ENCODE measurements around the gene ETHE1. TPM values are rescaled to one million over a fixed set of nuclear protein-coding genes. Genes with fewer than 3 reads are reported as not detected.

The ETHE1 gene
- 10 to 100 TPM; 90.7 to 91.1 TPM for total RNA-seq

GRCh38 chr19:43526884-43527859, at the start of gene ETHE1:
ETHE1 (minus strand) TSS chr19:43527201; CDS start chr19:43527177, 24 bp downstream.
- Mint-ChIP-seq H3K27ac (peak within 1 kb of the TSS; percentile 79), H3K27me3 (no peaks in the 10 kb centered on the region), H3K36me3 (ENCODE audit: low read depth) (peaks cover 12% of the 10 kb centered on the region), H3K9me3 (no peaks in the 10 kb centered on the region), H3K4me1 (peaks cover 28% of the 10 kb centered on the region), H3K4me3 (peak within 1 kb of the TSS; percentile 94)
- DNase-seq, result peak; percentile 83
- POLR2A ChIA-PET, result interaction anchor here (1.3 to 4.0 kb wide), 7 partner anchors 23 to 88 kb away, joined by 4 to 23 read pairs (median 8); partner anchors contain the start of genes IRGQ, PHLDB3, PINLYP and XRCC1
- CTCF ChIA-PET, result interaction anchor here (1.0 to 9.8 kb wide), 10 partner anchors 8 to 141 kb away, joined by 3 to 198 read pairs (median 12); no protein-coding TSS in a partner anchor

GRCh38 chr19:43575955-43576878, 49.2 kb upstream of the ETHE1 start:
- Mint-ChIP-seq H3K9me3 (no peaks in the 10 kb centered on the region), H3K4me1 (peaks cover 43% of the 10 kb centered on the region), H3K36me3 (ENCODE audit: low read depth) (peaks cover 13% of the 10 kb centered on the region), H3K27ac (peak overlapping the region; percentile 40), H3K27me3 (peaks cover 3% of the 10 kb centered on the region), H3K4me3 (peak overlapping the region; percentile 95)
- no peak for DNase-seq
- ChIA-PET POLR2A (interaction anchor here (1.8 to 3.0 kb wide), 4 partner anchors 20 to 50 kb away, joined by 4 to 57 read pairs (median 9); partner anchors contain the start of genes IRGQ, ZNF575 and ZNF576), CTCF (interaction anchor here (2.0 to 9.6 kb wide), 3 partner anchors 19 to 22 kb away, joined by 5 to 95 read pairs (median 22); partner anchors contain the start of genes IRGQ and ZNF576)

GRCh38 chr19:43575156-43575950, 48.4 kb upstream of the ETHE1 start, which contains the start of the genes PINLYP and XRCC1:
PINLYP (plus strand) TSS chr19:43575801; CDS start chr19:43577192, 1,391 bp downstream.
XRCC1 (minus strand) TSS chr19:43575527; CDS start chr19:43575458, 69 bp downstream.
- DNase-seq, result peak; percentile 98
- CTCF ChIA-PET, result interaction anchor here (0.6 to 9.6 kb wide), 6 partner anchors 18 to 1866 kb away, joined by 3 to 95 read pairs (median 4); partner anchors contain the start of genes IRGQ and ZNF576
- H3K36me3 Mint-ChIP-seq (ENCODE audit: low read depth), result peaks cover 14% of the 10 kb centered on the region
- H3K9me3 Mint-ChIP-seq, result no peaks in the 10 kb centered on the region
- POLR2A ChIA-PET, result interaction anchor here (1.0 to 3.0 kb wide), 8 partner anchors 9 to 49 kb away, joined by 3 to 57 read pairs (median 7); partner anchors contain the start of genes IRGQ, ZNF575 and ZNF576
- H3K4me1 Mint-ChIP-seq, result peaks cover 43% of the 10 kb centered on the region
- peak within 1 kb of the TSS; percentile 95 for H3K4me3 Mint-ChIP-seq
- peak within 1 kb of the TSS; percentile 87 for H3K27ac Mint-ChIP-seq
- peaks cover 3% of the 10 kb centered on the region for H3K27me3 Mint-ChIP-seq

- no peaks in the 10 kb centered on the region for H3K9me3 Mint-ChIP-seq
- peak overlapping the region; percentile 87 for H3K27ac Mint-ChIP-seq
- DNase-seq, result no peak
- CTCF ChIA-PET, result interaction anchor here (0.6 to 9.6 kb wide), 7 partner anchors 9 to 1867 kb away, joined by 3 to 95 read pairs (median 3); partner anchors contain the start of genes IRGQ and ZNF576
- peaks cover 21% of the 10 kb centered on the region for H3K36me3 Mint-ChIP-seq (ENCODE audit: low read depth)
- POLR2A ChIA-PET, result interaction anchor here (0.9 to 3.0 kb wide), 10 partner anchors 10 to 127 kb away, joined by 3 to 57 read pairs (median 6); partner anchors contain the start of genes IRGQ, ZNF575 and ZNF576
- H3K4me1 Mint-ChIP-seq, result peaks cover 43% of the 10 kb centered on the region
- peak overlapping the region; percentile 95 for H3K4me3 Mint-ChIP-seq
- peaks cover 3% of the 10 kb centered on the region for H3K27me3 Mint-ChIP-seq
Observed at GRCh38 chr19:43574424-43575155, 47.6 kb upstream of the ETHE1 start.

GRCh38 chr19:43572171-43572588, 45.2 kb upstream of the ETHE1 start:
- DNase-seq, result no peak
- Mint-ChIP-seq H3K36me3 (ENCODE audit: low read depth) (peaks cover 22% of the 10 kb centered on the region), H3K27me3 (no peaks in the 10 kb centered on the region), H3K27ac (no peak overlapping the region), H3K4me1 (peaks cover 39% of the 10 kb centered on the region), H3K4me3 (no peak overlapping the region), H3K9me3 (no peaks in the 10 kb centered on the region)
- CTCF ChIA-PET, result interaction anchor here (5.5 to 9.6 kb wide), 2 partner anchors 17 to 23 kb away, joined by 22 to 95 read pairs; partner anchors contain the start of genes IRGQ and ZNF576
- POLR2A ChIA-PET, result interaction anchor here (1.4 kb wide), 1 partner anchor 9 kb away, joined by 4 read pairs; no protein-coding TSS in a partner anchor

GRCh38 chr19:43570174-43570791, 43.3 kb upstream of the ETHE1 start:
- peaks cover 26% of the 10 kb centered on the region for H3K4me1 Mint-ChIP-seq
- no peaks in the 10 kb centered on the region for H3K27me3 Mint-ChIP-seq
- no peaks in the 10 kb centered on the region for H3K9me3 Mint-ChIP-seq
- DNase-seq, result no peak
- ChIA-PET CTCF (interaction anchor here (1.4 to 9.6 kb wide), 3 partner anchors 15 to 98 kb away, joined by 4 to 95 read pairs (median 22); partner anchors contain the start of genes IRGQ and ZNF576), POLR2A (interaction anchor here (1.3 kb wide), 1 partner anchor 10 kb away, joined by 4 read pairs; no protein-coding TSS in a partner anchor)
- H3K4me3 Mint-ChIP-seq, result no peak overlapping the region
- H3K36me3 Mint-ChIP-seq (ENCODE audit: low read depth), result peaks cover 20% of the 10 kb centered on the region
- no peak overlapping the region for H3K27ac Mint-ChIP-seq

- Mint-ChIP-seq H3K27me3 (no peaks in the 10 kb centered on the region), H3K36me3 (ENCODE audit: low read depth) (peaks cover 14% of the 10 kb centered on the region), H3K4me1 (peaks cover 24% of the 10 kb centered on the region), H3K9me3 (no peaks in the 10 kb centered on the region), H3K4me3 (no peak overlapping the region), H3K27ac (no peak overlapping the region)
- DNase-seq, result no peak
- ChIA-PET POLR2A (no interaction called here), CTCF (interaction anchor here (5.5 to 9.6 kb wide), 2 partner anchors 14 to 26 kb away, joined by 22 to 95 read pairs; partner anchors contain the start of genes IRGQ and ZNF576)
Observed at GRCh38 chr19:43569657-43570056, 42.7 kb upstream of the ETHE1 start.

- H3K36me3 Mint-ChIP-seq (ENCODE audit: low read depth), result peaks cover 33% of the 10 kb centered on the region
- H3K4me3 Mint-ChIP-seq, result no peak overlapping the region
- POLR2A ChIA-PET, result interaction anchor here (2.3 kb wide), 1 partner anchor 10 kb away, joined by 7 read pairs; the partner anchor contains the start of genes PINLYP and XRCC1
- H3K27me3 Mint-ChIP-seq, result no peaks in the 10 kb centered on the region
- H3K27ac Mint-ChIP-seq, result peak overlapping the region; percentile 68
- no peaks in the 10 kb centered on the region for H3K9me3 Mint-ChIP-seq
- DNase-seq, result no peak
- peaks cover 46% of the 10 kb centered on the region for H3K4me1 Mint-ChIP-seq
- CTCF ChIA-PET, result interaction anchor here (1.3 to 14.8 kb wide), 2 partner anchors 10 to 31 kb away, joined by 7 to 208 read pairs; partner anchors contain the start of genes IRGQ and ZNF576
Observed at GRCh38 chr19:43564800-43565199, 37.8 kb upstream of the ETHE1 start.

GRCh38 chr19:43563816-43564457, 36.9 kb upstream of the ETHE1 start:
- peaks cover 33% of the 10 kb centered on the region for H3K36me3 Mint-ChIP-seq (ENCODE audit: low read depth)
- H3K4me1 Mint-ChIP-seq, result peaks cover 45% of the 10 kb centered on the region
- H3K27ac Mint-ChIP-seq, result peak overlapping the region; percentile 99
- no peak for DNase-seq
- no peak overlapping the region for H3K4me3 Mint-ChIP-seq
- H3K9me3 Mint-ChIP-seq, result no peaks in the 10 kb centered on the region
- ChIA-PET POLR2A (interaction anchor here (1.3 to 2.3 kb wide), 4 partner anchors 7 to 32 kb away, joined by 3 to 7 read pairs (median 4); partner anchors contain the start of genes PINLYP, XRCC1 and ZNF576), CTCF (interaction anchor here (1.4 to 14.8 kb wide), 2 partner anchors 9 to 32 kb away, joined by 8 to 208 read pairs; partner anchors contain the start of genes IRGQ and ZNF576)
- H3K27me3 Mint-ChIP-seq, result no peaks in the 10 kb centered on the region

Measured in activated CD4-positive, alpha-beta memory T cell treated with anti-CD3 and anti-CD28 coated beads, Interleukin-2, amount 10 ng/mL, durations not matched to agents 7 days and 5 days (primary cell).